ENCODE measurements around the gene ZNF518B. TPM values are rescaled to one million over a fixed set of nuclear protein-coding genes. Genes with fewer than 3 reads are reported as not detected.
"Not testable (repeated sequence)": the region's sequence is repeated elsewhere in the genome, so short reads cannot be mapped to it uniquely, and the experiment has no call there.

Gene ZNF518B
- total RNA-seq, 1 experiment from 2014 or later, result 33.1 TPM

GRCh38 chr4:10460313-10461047 is 3.3 kb upstream of the ZNF518B start:
- in situ Hi-C loops (cut with HindIII; ENCODE audit: low sequenced_read_pairs), result no loop called here
- no peak for DNase-seq (ENCODE audit: low spot score)

GRCh38 chr4:10459305-10459704 is 2.1 kb upstream of the ZNF518B start:
- in situ Hi-C loops (cut with HindIII; ENCODE audit: low sequenced_read_pairs), result no loop called here

GRCh38 chr4:10458177-10458576 is 951 bp upstream of the ZNF518B start:
- in situ Hi-C loops (cut with HindIII; ENCODE audit: low sequenced_read_pairs), result no loop called here
- DNase-seq (ENCODE audit: low spot score), result no peak

More at GRCh38 chr4:10459305-10459704, 2.1 kb upstream of the ZNF518B start:
- no peak for DNase-seq (ENCODE audit: low spot score)

- peak; percentile 60 for DNase-seq (ENCODE audit: low spot score)
- in situ Hi-C loops (cut with HindIII; ENCODE audit: low sequenced_read_pairs), result no loop called here
Observed at GRCh38 chr4:10456595-10457254, 501 bp downstream of the ZNF518B start.

GRCh38 chr4:10456260-10456594 is 999 bp downstream of the ZNF518B start:
- in situ Hi-C loops (cut with HindIII; ENCODE audit: low sequenced_read_pairs), result no loop called here
- peak; percentile 23 for DNase-seq (ENCODE audit: low spot score)

GRCh38 chr4:10455133-10455532 is 2.1 kb downstream of the ZNF518B start:
- in situ Hi-C loops (cut with HindIII; ENCODE audit: low sequenced_read_pairs), result no loop called here
- no peak for DNase-seq (ENCODE audit: low spot score)

GRCh38 chr4:10454726-10455125 is 2.5 kb downstream of the ZNF518B start:
- in situ Hi-C loops (cut with HindIII; ENCODE audit: low sequenced_read_pairs), result no loop called here
- DNase-seq (ENCODE audit: low spot score), result no peak

GRCh38 chr4:10454121-10454520 is 3.1 kb downstream of the ZNF518B start:
- no peak for DNase-seq (ENCODE audit: low spot score)
- in situ Hi-C loops (cut with HindIII; ENCODE audit: low sequenced_read_pairs), result no loop called here

GRCh38 chr4:10448991-10449390 is 8.2 kb downstream of the ZNF518B start:
- DNase-seq (ENCODE audit: low spot score), result no peak
- in situ Hi-C loops (cut with HindIII; ENCODE audit: low sequenced_read_pairs), result no loop called here

GRCh38 chr4:10442976-10443375 is 14.2 kb downstream of the ZNF518B start:
- no peak for DNase-seq (ENCODE audit: low spot score)
- in situ Hi-C loops (cut with HindIII; ENCODE audit: low sequenced_read_pairs), result no loop called here

GRCh38 chr4:10441512-10441911 is 15.7 kb downstream of the ZNF518B start:
- no peak for DNase-seq (ENCODE audit: low spot score)
- in situ Hi-C loops (cut with HindIII; ENCODE audit: low sequenced_read_pairs), result no loop called here

GRCh38 chr4:10438924-10439323 is 18.3 kb downstream of the ZNF518B start:
- in situ Hi-C loops (cut with HindIII; ENCODE audit: low sequenced_read_pairs), result no loop called here
- DNase-seq (ENCODE audit: low spot score), result no peak

- in situ Hi-C loops (cut with HindIII; ENCODE audit: low sequenced_read_pairs), result no loop called here
- no peak for DNase-seq (ENCODE audit: low spot score)
Observed at GRCh38 chr4:10437735-10438134, 19.5 kb downstream of the ZNF518B start.

GRCh38 chr4:10427680-10428079 is 29.5 kb downstream of the ZNF518B start:
- in situ Hi-C loops (cut with HindIII; ENCODE audit: low sequenced_read_pairs); DNase-seq (ENCODE audit: low spot score): not testable (repeated sequence)

GRCh38 chr4:10421344-10422055 is 35.7 kb downstream of the ZNF518B start:
- no peak for DNase-seq (ENCODE audit: low spot score)
- in situ Hi-C loops (cut with HindIII; ENCODE audit: low sequenced_read_pairs), result loop anchor here (25.0 kb wide), 1 partner anchor 259 kb away; no protein-coding TSS in a partner anchor

- no peak for DNase-seq (ENCODE audit: low spot score)
- in situ Hi-C loops (cut with HindIII; ENCODE audit: low sequenced_read_pairs), result loop anchor here (25.0 kb wide), 1 partner anchor 255 kb away; no protein-coding TSS in a partner anchor
Observed at GRCh38 chr4:10417740-10418139, 39.5 kb downstream of the ZNF518B start.

- DNase-seq (ENCODE audit: low spot score), result no peak
- in situ Hi-C loops (cut with HindIII; ENCODE audit: low sequenced_read_pairs), result loop anchor here (25.0 kb wide), 1 partner anchor 254 kb away; no protein-coding TSS in a partner anchor
Observed at GRCh38 chr4:10416441-10416840, 40.8 kb downstream of the ZNF518B start.

- in situ Hi-C loops (cut with HindIII; ENCODE audit: low sequenced_read_pairs), result loop anchor here (25.0 kb wide), 1 partner anchor 251 kb away; no protein-coding TSS in a partner anchor
- DNase-seq (ENCODE audit: low spot score), result no peak
Observed at GRCh38 chr4:10413177-10413576, 44.0 kb downstream of the ZNF518B start.

GRCh38 chr4:10405672-10406071 is 51.6 kb downstream of the ZNF518B start:
- DNase-seq (ENCODE audit: low spot score), result no peak
- in situ Hi-C loops (cut with HindIII; ENCODE audit: low sequenced_read_pairs), result loop anchor here (25.0 kb wide), 1 partner anchor 243 kb away; no protein-coding TSS in a partner anchor

Measured in G401 (cell line).